Osteocyte (in vitro differentiated cells): ENCODE data around the gene TET2. TPM values are rescaled to one million over a fixed set of nuclear protein-coding genes. Genes with fewer than 3 reads are reported as not detected.
A peak's percentile ranks its signal among the peaks of the same experiment; 100 is the strongest.

Experiments
- DNase-seq: peaks from one replicate; pipeline ENCODE4 v3.0.0; 2021; ENCODE audit warnings: mixed read lengths; ENCODE audit not compliant: unreplicated experiment; ENCODE audit errors: extremely low spot score
- H3K27ac Mint-ChIP-seq: one replicate; pipeline ENCODE4 v1.8.0; 2021; ENCODE audit warnings: mild to moderate bottlenecking, mixed read lengths; ENCODE audit not compliant: unreplicated experiment
- H3K27me3 Mint-ChIP-seq: one replicate; pipeline ENCODE4 v1.8.0; 2021; ENCODE audit warnings: mixed read lengths; ENCODE audit not compliant: unreplicated experiment
- H3K36me3 Mint-ChIP-seq: one replicate; pipeline ENCODE4 v1.8.0; 2021; ENCODE audit warnings: mixed read lengths; ENCODE audit not compliant: unreplicated experiment
- H3K4me1 Mint-ChIP-seq: one replicate; pipeline ENCODE4 v1.8.0; 2021; ENCODE audit warnings: mixed read lengths; ENCODE audit not compliant: unreplicated experiment
- H3K4me3 Mint-ChIP-seq: one replicate; pipeline ENCODE4 v1.8.0; 2021; ENCODE audit warnings: mild to moderate bottlenecking, moderate library complexity, mixed read lengths; ENCODE audit not compliant: unreplicated experiment
- H3K9me3 Mint-ChIP-seq: one replicate; pipeline ENCODE4 v1.8.0; 2021; ENCODE audit warnings: mixed read lengths; ENCODE audit not compliant: unreplicated experiment
- total RNA-seq: library from RNA; stranded (reverse); gene quantifications from 2 replicates; pipeline ENCODE4 v1.2.1, GENCODE V29; 2021
- TF ChIP-seq, protein P1 (sequence below): fragments of 200-600 bp; sonication (generic); IDR thresholded peaks from 2 replicates; pipeline ENCODE4 v1.5.0; 2021; ENCODE audit warnings: antibody characterized with exemption, mild to moderate bottlenecking, moderate library complexity

The TET2 gene
- total RNA-seq, 1 donor from 2014 or later: 23.7 TPM

DNA sequence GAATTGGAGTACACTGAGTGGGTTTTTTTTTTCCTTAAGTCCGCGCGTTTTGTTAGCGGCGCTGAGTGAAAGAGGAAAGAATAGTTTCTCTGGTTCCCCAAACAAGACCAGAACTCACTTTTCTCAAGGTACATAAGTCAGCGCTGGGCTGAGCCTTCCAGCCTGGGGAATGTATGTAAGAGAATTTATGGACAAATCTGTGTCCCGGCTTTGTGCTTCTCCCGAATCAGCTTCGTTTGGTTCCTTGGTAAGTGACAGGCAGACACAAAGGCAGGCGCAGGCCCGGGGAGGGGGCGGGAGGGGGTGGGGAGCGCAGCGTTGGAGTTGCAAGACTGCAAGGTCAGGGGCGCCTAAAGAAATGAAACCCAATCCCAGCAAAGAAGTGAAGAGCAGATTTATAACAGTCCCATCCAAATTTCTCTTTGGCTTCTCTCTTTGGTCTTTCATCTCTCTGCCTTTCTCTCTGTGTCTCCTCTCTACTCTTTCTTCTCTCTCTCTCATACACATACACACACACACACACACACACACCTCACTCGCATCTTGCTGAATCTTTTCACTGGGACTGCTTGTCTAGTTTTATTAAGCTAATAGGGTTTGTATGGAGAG lies 981 bp downstream of the TET2 start:
- Mint-ChIP-seq H3K36me3 (no peaks in the 10 kb centered on the region), H3K4me1 (peaks cover 35% of the 10 kb centered on the region), H3K4me3 (peak overlapping the region; percentile 93), H3K27me3 (no peaks in the 10 kb centered on the region), H3K9me3 (no peaks in the 10 kb centered on the region), H3K27ac (peak overlapping the region; percentile 96)
- no peak for DNase-seq
- TF ChIP-seq, protein P1, sequence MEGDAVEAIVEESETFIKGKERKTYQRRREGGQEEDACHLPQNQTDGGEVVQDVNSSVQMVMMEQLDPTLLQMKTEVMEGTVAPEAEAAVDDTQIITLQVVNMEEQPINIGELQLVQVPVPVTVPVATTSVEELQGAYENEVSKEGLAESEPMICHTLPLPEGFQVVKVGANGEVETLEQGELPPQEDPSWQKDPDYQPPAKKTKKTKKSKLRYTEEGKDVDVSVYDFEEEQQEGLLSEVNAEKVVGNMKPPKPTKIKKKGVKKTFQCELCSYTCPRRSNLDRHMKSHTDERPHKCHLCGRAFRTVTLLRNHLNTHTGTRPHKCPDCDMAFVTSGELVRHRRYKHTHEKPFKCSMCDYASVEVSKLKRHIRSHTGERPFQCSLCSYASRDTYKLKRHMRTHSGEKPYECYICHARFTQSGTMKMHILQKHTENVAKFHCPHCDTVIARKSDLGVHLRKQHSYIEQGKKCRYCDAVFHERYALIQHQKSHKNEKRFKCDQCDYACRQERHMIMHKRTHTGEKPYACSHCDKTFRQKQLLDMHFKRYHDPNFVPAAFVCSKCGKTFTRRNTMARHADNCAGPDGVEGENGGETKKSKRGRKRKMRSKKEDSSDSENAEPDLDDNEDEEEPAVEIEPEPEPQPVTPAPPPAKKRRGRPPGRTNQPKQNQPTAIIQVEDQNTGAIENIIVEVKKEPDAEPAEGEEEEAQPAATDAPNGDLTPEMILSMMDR: no peak

GRCh38 chr4:105148356-105148755 lies 1.7 kb downstream of the TET2 start:
- no peaks in the 10 kb centered on the region for H3K27me3 Mint-ChIP-seq

GRCh38 chr4:105148776-105149175 lies 2.1 kb downstream of the TET2 start:
- Mint-ChIP-seq H3K4me3 (peak overlapping the region; percentile 47), H3K4me1 (peaks cover 35% of the 10 kb centered on the region), H3K27ac (no peak overlapping the region), H3K36me3 (peaks cover 1% of the 10 kb centered on the region), H3K27me3 (no peaks in the 10 kb centered on the region), H3K9me3 (no peaks in the 10 kb centered on the region)
- TF ChIP-seq, protein P1: no peak
- no peak for DNase-seq

More at GRCh38 chr4:105148356-105148755, 1.7 kb downstream of the TET2 start:
- TF ChIP-seq, protein P1: no peak
- Mint-ChIP-seq H3K9me3 (no peaks in the 10 kb centered on the region), H3K27ac (peak overlapping the region; percentile 96), H3K36me3 (peaks cover 1% of the 10 kb centered on the region), H3K4me1 (peaks cover 35% of the 10 kb centered on the region), H3K4me3 (peak overlapping the region; percentile 93)
- DNase-seq: no peak

GRCh38 chr4:105149771-105150170 lies 3.1 kb downstream of the TET2 start:
- no peak overlapping the region for H3K4me3 Mint-ChIP-seq
- no peaks in the 10 kb centered on the region for H3K9me3 Mint-ChIP-seq
- no peak overlapping the region for H3K27ac Mint-ChIP-seq
- peaks cover 40% of the 10 kb centered on the region for H3K4me1 Mint-ChIP-seq
- H3K27me3 Mint-ChIP-seq: no peaks in the 10 kb centered on the region
- H3K36me3 Mint-ChIP-seq: peaks cover 1% of the 10 kb centered on the region
- DNase-seq: no peak
- TF ChIP-seq, protein P1: no peak

DNA sequence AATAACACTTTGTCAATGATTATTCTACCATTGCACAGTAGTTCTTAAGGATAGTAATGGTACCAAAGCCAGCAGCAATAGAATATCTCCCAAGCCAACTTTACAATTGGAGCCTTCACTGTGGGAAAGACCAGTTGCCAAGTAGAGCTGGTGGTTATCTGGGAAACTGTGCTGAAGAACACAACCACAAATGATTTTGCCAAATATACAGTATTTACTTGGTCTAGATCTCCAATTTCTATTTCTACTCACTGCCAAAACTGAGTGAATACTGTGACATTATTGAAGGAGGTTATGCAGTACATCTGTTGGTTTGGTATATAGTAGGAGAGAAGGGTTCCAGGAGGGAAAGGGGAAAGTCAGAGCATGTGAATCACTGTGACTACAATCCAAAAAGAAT lies 3.8 kb downstream of the TET2 start:
- TF ChIP-seq, protein P1: no peak
- Mint-ChIP-seq H3K4me3 (no peak overlapping the region), H3K27ac (no peak overlapping the region), H3K36me3 (peaks cover 5% of the 10 kb centered on the region), H3K9me3 (no peaks in the 10 kb centered on the region), H3K4me1 (peaks cover 43% of the 10 kb centered on the region), H3K27me3 (no peaks in the 10 kb centered on the region)
- DNase-seq: no peak
